LNCAP (cell line): ENCODE measurements around the gene FBLN5.

ENCODE experiments used
- CTCF ChIP-seq: fragments of 450-650 bp; IDR thresholded peaks from 2 replicates; pipeline ENCODE4 v1.5.1; 2017; ENCODE audit warnings: mild to moderate bottlenecking

Gene FBLN5

GRCh38 chr14:91961297-91962220, 14.1 kb upstream of the FBLN5 start:
- no peak for TF ChIP-seq CTCF

GRCh38 chr14:91957876-91958313, 10.4 kb upstream of the FBLN5 start:
- no peak for TF ChIP-seq CTCF

GRCh38 chr14:91956616-91957015, 9.1 kb upstream of the FBLN5 start:
- TF ChIP-seq CTCF, result no peak

GRCh38 chr14:91955168-91955567, 7.7 kb upstream of the FBLN5 start:
- TF ChIP-seq CTCF, result no peak

GRCh38 chr14:91953170-91953985, 5.9 kb upstream of the FBLN5 start:
- no peak for TF ChIP-seq CTCF

- no peak for TF ChIP-seq CTCF
Observed at GRCh38 chr14:91946622-91947474, 646 bp downstream of the FBLN5 start.
